Activated B cell treated with CpG ODN at 0.5 μM for 24 hours (primary cell): ENCODE results near the gene STX18. TPM values are rescaled to one million over a fixed set of nuclear protein-coding genes. Genes with fewer than 3 reads are reported as not detected.
"Not testable (repeated sequence)": the region's sequence is repeated elsewhere in the genome, so short reads cannot be mapped to it uniquely, and the experiment has no call there.

Experiments
- ATAC-seq: fragments of 200-7000 bp; cut with Tn5 transposase; one replicate; pipeline ENCODE4 v1.10.0; 2021; ENCODE audit warnings: low read depth, mild to moderate bottlenecking, moderate library complexity
- CTCF ChIA-PET: fragments of 350-600 bp; sonication (Branson Sonifier 250); formaldehyde crosslinking; loops from one replicate; lab custom pipeline; 2021; ENCODE audit warnings: antibody characterized with exemption; lab: Charles Lee
- POLR2A ChIA-PET: fragments of 350-600 bp; sonication (Branson Sonifier 250); formaldehyde crosslinking; loops from one replicate; lab custom pipeline; 2021; ENCODE audit warnings: antibody characterized with exemption; lab: Charles Lee
- DNase-seq: peaks from one replicate; pipeline ENCODE4 v3.0.0; 2022
- H3K27ac Mint-ChIP-seq: one replicate; pipeline ENCODE4 v1.8.0; 2020; ENCODE audit warnings: mixed read lengths
- H3K27me3 Mint-ChIP-seq: one replicate; pipeline ENCODE4 v1.8.0; 2021; ENCODE audit warnings: mixed read lengths
- H3K36me3 Mint-ChIP-seq: one replicate; pipeline ENCODE4 v1.8.0; 2021; ENCODE audit warnings: low read depth, mixed read lengths
- H3K4me1 Mint-ChIP-seq: one replicate; pipeline ENCODE4 v1.8.0; 2021; ENCODE audit warnings: mixed read lengths
- H3K4me3 Mint-ChIP-seq: one replicate; pipeline ENCODE4 v1.8.0; 2020; ENCODE audit warnings: mild to moderate bottlenecking, mixed read lengths
- H3K9me3 Mint-ChIP-seq: one replicate; pipeline ENCODE4 v1.8.0; 2020; ENCODE audit warnings: mixed read lengths
- intact Hi-C: fragments of 100-400 bp; cut with micrococcal nuclease; formaldehyde crosslinking; loops from one replicate; pipeline ENCODE4 v1.15.1; 2024
- total RNA-seq: library from RNA; stranded (reverse); gene quantifications from 2 replicates; pipeline ENCODE4 v1.2.3, GENCODE V29; 2022
- TF ChIP-seq, protein P1 (sequence below): fragments of 200-600 bp; IDR thresholded peaks from one replicate; pipeline ENCODE4 v1.8.0; 2022; ENCODE audit warnings: antibody characterized with exemption, mild to moderate bottlenecking

The STX18 gene
- total RNA-seq, 1 donor from 2014 or later: 27.1 TPM

DNA sequence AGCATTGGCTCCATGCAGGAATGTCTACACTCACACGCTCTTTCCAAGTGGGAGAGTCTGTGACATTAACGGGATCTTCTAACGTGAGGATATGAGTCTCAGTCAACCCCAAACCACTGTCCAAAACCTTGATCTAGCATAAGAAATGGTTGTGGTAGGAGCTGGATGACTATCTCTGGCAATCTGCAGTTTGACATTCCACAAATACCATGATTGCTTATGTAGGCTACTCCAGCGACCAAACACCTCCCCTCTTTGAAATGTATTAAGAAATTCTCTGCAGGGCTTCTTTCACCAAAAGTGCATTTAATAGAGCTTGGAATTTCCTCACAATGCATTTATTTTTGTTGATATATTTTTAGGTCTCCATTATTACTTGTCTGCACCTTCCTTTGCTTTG is 14.1 kb upstream of the STX18 start:
- Mint-ChIP-seq H3K4me1 (no peaks in the 10 kb centered on the region), H3K36me3 (peaks cover 30% of the 10 kb centered on the region), H3K27me3 (no peaks in the 10 kb centered on the region), H3K9me3 (no peaks in the 10 kb centered on the region), H3K4me3 (no peak overlapping the region), H3K27ac (no peak overlapping the region)
- POLR2A ChIA-PET: no interaction called here
- no peak for DNase-seq
- intact Hi-C loops: no loop called here
- CTCF ChIA-PET: no interaction called here
- ATAC-seq: no peak
- TF ChIP-seq, protein P1, sequence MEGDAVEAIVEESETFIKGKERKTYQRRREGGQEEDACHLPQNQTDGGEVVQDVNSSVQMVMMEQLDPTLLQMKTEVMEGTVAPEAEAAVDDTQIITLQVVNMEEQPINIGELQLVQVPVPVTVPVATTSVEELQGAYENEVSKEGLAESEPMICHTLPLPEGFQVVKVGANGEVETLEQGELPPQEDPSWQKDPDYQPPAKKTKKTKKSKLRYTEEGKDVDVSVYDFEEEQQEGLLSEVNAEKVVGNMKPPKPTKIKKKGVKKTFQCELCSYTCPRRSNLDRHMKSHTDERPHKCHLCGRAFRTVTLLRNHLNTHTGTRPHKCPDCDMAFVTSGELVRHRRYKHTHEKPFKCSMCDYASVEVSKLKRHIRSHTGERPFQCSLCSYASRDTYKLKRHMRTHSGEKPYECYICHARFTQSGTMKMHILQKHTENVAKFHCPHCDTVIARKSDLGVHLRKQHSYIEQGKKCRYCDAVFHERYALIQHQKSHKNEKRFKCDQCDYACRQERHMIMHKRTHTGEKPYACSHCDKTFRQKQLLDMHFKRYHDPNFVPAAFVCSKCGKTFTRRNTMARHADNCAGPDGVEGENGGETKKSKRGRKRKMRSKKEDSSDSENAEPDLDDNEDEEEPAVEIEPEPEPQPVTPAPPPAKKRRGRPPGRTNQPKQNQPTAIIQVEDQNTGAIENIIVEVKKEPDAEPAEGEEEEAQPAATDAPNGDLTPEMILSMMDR: no peak

DNA sequence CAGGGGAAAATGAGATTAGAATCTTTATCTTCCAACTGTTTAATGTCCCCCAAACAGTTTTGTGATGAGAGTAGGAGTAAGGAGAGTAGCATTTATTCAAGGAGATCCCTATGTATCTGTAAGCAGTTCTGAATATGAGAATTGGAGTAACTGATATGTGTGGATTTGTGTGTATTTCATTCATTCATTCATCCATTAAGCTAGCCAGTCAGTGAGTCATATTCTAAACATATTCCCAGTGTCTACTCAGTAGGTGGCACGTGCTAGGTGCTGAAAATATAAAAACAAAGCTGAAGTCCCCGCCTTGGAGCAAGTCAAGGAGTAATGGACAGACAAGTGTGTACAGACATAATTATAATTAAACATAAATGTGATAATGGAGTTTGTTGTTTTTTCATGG is 12.4 kb upstream of the STX18 start:
- Mint-ChIP-seq H3K4me1 (no peaks in the 10 kb centered on the region), H3K4me3 (no peak overlapping the region), H3K27me3 (no peaks in the 10 kb centered on the region), H3K36me3 (peaks cover 46% of the 10 kb centered on the region), H3K9me3 (peaks cover 5% of the 10 kb centered on the region), H3K27ac (no peak overlapping the region)
- no peak for ATAC-seq
- TF ChIP-seq, protein P1: no peak
- intact Hi-C loops: no loop called here
- DNase-seq: no peak
- ChIA-PET CTCF (no interaction called here), POLR2A (no interaction called here)

DNA sequence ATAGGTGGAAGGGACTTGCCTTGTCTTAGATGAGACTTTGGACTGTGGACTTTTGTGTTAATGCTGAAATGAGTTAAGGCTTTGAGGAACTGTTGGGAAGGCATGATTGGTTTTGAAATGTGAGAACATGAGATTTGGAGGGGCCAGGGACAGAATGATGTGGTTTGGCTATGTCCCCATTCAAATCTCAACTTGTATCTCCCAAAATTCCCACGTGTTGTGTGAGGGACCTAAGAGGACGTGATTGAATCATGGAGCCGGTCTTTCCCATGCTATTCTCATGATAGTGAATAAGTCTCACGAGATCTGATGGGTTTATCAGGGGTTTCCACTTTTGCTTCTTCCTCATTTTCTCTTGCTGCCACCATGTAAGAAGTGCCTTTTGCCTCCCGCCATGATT is 10.2 kb upstream of the STX18 start:
- DNase-seq, H3K4me1 Mint-ChIP-seq, H3K9me3 Mint-ChIP-seq, intact Hi-C loops, ATAC-seq, H3K27ac Mint-ChIP-seq, CTCF ChIA-PET, H3K27me3 Mint-ChIP-seq, H3K4me3 Mint-ChIP-seq: not testable (repeated sequence)
- peaks cover 62% of the 10 kb centered on the region for H3K36me3 Mint-ChIP-seq
- POLR2A ChIA-PET: interaction anchor here (0.9 kb wide), 1 partner anchor 10 kb away, joined by 4 read pairs; the partner anchor contains the start of gene STX18

DNA sequence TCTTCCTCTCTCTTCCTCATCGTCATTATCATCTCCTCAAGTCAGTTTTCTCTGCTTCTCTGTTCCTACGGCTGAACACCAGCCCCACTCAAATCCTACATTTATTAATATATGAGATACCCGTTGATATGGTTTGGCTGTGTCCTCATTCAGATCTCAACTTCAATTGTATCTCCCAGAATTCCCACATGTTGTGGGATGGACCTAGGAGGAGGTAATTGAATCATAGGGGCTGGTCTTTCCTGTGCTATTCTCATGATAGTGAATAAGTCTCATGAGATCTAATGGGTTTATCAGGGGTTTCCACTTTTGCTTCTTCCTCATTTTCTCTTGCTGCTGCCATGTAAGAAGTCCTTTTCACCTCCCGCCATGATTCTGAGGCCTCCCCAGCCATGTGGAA is 8.3 kb upstream of the STX18 start:
- POLR2A ChIA-PET, H3K4me1 Mint-ChIP-seq, intact Hi-C loops, DNase-seq, H3K27ac Mint-ChIP-seq, H3K4me3 Mint-ChIP-seq, H3K27me3 Mint-ChIP-seq, CTCF ChIA-PET, H3K9me3 Mint-ChIP-seq, ATAC-seq: not testable (repeated sequence)
- H3K36me3 Mint-ChIP-seq: peaks cover 69% of the 10 kb centered on the region

DNA sequence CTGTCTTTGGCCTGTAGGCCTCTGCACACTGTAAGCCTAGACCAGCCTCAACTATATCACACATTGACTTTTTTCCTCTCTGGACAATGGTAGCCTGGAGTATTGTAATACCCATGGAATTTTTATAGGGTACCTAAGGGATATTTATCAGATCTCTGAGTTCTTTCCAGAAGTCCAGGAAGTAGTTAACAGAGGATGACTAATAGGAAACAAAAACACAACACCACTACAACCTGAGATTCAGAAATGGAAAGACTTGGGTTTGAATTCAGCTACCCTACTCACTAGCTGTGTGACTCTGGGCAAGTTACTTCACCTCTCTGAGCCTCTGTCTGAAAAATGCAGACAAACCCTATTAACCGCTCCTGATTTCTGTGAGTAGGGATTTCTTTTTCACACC is 7.7 kb upstream of the STX18 start:
- intact Hi-C loops: no loop called here
- peaks cover 70% of the 10 kb centered on the region for H3K36me3 Mint-ChIP-seq
- H3K27ac Mint-ChIP-seq: no peak overlapping the region
- DNase-seq (no peak), ATAC-seq (no peak)
- ChIA-PET CTCF (no interaction called here), POLR2A (no interaction called here)
- H3K9me3 Mint-ChIP-seq: peaks cover 5% of the 10 kb centered on the region
- no peak overlapping the region for H3K4me3 Mint-ChIP-seq
- no peaks in the 10 kb centered on the region for H3K27me3 Mint-ChIP-seq
- TF ChIP-seq, protein P1: no peak
- peaks cover 1% of the 10 kb centered on the region for H3K4me1 Mint-ChIP-seq

DNA sequence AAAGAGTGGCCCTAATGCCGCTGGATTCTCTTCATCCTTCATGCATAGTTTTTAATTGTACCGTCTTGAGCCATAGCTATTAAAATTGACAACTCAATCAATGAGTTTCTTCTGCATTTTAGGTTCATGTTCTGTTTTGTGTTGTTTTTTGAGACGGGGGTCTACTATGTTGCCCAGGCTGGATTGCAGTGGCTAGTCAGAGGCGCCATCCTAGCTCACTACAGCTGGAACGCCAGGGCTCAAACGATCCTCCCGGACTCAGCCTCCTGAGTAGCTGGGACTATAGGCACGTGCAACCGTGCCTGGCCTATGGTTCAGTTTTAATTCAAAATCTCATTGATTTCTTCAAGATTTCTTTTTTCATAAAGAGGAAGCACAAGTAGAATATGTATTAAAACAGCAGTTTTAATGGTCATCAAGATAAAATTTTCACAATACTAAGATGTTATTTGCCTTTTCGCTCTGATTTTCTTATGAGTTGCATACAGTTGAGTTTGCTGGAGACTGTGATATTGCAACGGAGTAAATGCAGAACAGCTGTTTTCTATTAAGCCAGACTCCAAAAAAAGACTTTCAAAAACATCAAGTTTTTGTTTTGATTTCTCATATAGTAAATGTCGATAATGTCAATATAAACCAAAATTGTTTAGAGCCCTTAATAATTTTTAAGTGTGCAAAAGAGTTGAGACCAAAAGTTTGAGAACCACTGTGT is 1.1 kb upstream of the STX18 start:
- TF ChIP-seq, protein P1: no peak
- CTCF ChIA-PET: interaction anchor here (1.0 to 1.6 kb wide), 3 partner anchors 24 to 32 kb away, joined by 3 to 4 read pairs (median 3); no protein-coding TSS in a partner anchor
- intact Hi-C loops: loop anchor here (1.0 to 5.0 kb wide), 4 partner anchors 32 to 296 kb away; partner anchors contain the start of genes LYAR, TMEM128 and ZBTB49
- POLR2A ChIA-PET: interaction anchor here (0.9 to 2.5 kb wide), 6 partner anchors 9 to 401 kb away, joined by 4 to 32 read pairs (median 6); partner anchors contain the start of gene TMEM128
- no peaks in the 10 kb centered on the region for H3K27me3 Mint-ChIP-seq
- DNase-seq (no peak), ATAC-seq (no peak)
- H3K4me3 Mint-ChIP-seq: peak overlapping the region; percentile 90
- H3K4me1 Mint-ChIP-seq: peaks cover 42% of the 10 kb centered on the region
- H3K9me3 Mint-ChIP-seq: no peaks in the 10 kb centered on the region
- H3K27ac Mint-ChIP-seq: peak overlapping the region; percentile 88
- peaks cover 31% of the 10 kb centered on the region for H3K36me3 Mint-ChIP-seq
